IMR-90 (cell line): ENCODE results near the gene GAS6. TPM values are rescaled to one million over a fixed set of nuclear protein-coding genes. Genes with fewer than 3 reads are reported as not detected.

Source experiments
- ATAC-seq: fragments of 200-7000 bp; cut with Tn5 transposase; 2 replicates; pipeline ENCODE4 v1.9.1; 2020; ENCODE audit warnings: low read depth, mild to moderate bottlenecking, moderate library complexity
- BruUV-seq: library from RNA; stranded (reverse); fragments of 400-500 nt; replicated peaks from 2 replicates; lab custom pipeline; 2021; lab: Mats Ljungman, UMichigan
- CTCF ChIA-PET: fragments of 300-600 bp; formaldehyde crosslinking; extraction: SDS; loops from one replicate; lab custom pipeline; 2021; ENCODE audit warnings: antibody characterized with exemption; lab: Yijun Ruan, JAX
- POLR2A ChIA-PET: fragments of 300-600 bp; sonication (Branson Sonifier 250); formaldehyde crosslinking; loops from one replicate; lab custom pipeline; 2022; ENCODE audit warnings: antibody characterized with exemption; ENCODE audit not compliant: unreplicated experiment; lab: Charles Lee
- DNase-seq: peaks from one replicate; pipeline ENCODE4 v3.0.0; 2013
- H2AFZ ChIP-seq: replicated peaks from 2 replicates; pipeline ENCODE3; 2013; ENCODE audit warnings: low read length, mild to moderate bottlenecking; ENCODE audit not compliant: poor library complexity
- H2AK5ac ChIP-seq: 2 replicates; pipeline ENCODE4 v1.6.1; 2013; ENCODE audit warnings: low read depth, low read length, inconsistent platforms
- H2AK9ac ChIP-seq: replicated peaks from 2 replicates; pipeline ENCODE3; 2013; ENCODE audit warnings: mild to moderate bottlenecking, low read depth, low read length, moderate library complexity; ENCODE audit not compliant: poor library complexity
- H2BK120ac ChIP-seq: 2 replicates; pipeline ENCODE4 v1.6.1; 2013; ENCODE audit warnings: low read depth, low read length, inconsistent platforms
- H2BK15ac ChIP-seq: 3 replicates; pipeline ENCODE4 v1.6.1; 2013; ENCODE audit warnings: low read depth, low read length, inconsistent platforms
- H2BK20ac ChIP-seq: 2 replicates; pipeline ENCODE4 v1.6.1; 2013; ENCODE audit warnings: low read depth, mild to moderate bottlenecking, inconsistent platforms, low read length, moderate library complexity
- H2BK5ac ChIP-seq: 2 replicates; pipeline ENCODE4 v1.6.1; 2013; ENCODE audit warnings: mild to moderate bottlenecking, low read depth, low read length, inconsistent platforms; ENCODE audit not compliant: poor library complexity, severe bottlenecking
- H3K14ac ChIP-seq: replicated peaks from 2 replicates; pipeline ENCODE4 v1.6.1; 2013; ENCODE audit warnings: low read depth, low read length, inconsistent platforms
- H3K18ac ChIP-seq: 2 replicates; pipeline ENCODE4 v1.6.1; 2013; ENCODE audit warnings: low read depth, low read length, control low read depth
- H3K23ac ChIP-seq: 2 replicates; pipeline ENCODE4 v1.6.1; 2013; ENCODE audit warnings: low read depth, low read length, inconsistent platforms
- H3K27ac ChIP-seq: 2 replicates; pipeline ENCODE4 v1.5.1; 2013; ENCODE audit warnings: mild to moderate bottlenecking, control low read depth, low read length; ENCODE audit not compliant: insufficient read depth
- H3K27me3 ChIP-seq: 2 replicates; pipeline ENCODE4 v1.6.1; 2013; ENCODE audit warnings: low read length; ENCODE audit not compliant: control insufficient read depth, insufficient read depth
- H3K36me3 ChIP-seq: 2 replicates; pipeline ENCODE4 v1.6.1; 2013; ENCODE audit warnings: low read length, mixed read lengths; ENCODE audit not compliant: control insufficient read depth, insufficient read depth
- H3K4ac ChIP-seq: 2 replicates; pipeline ENCODE4 v1.6.1; 2013; ENCODE audit warnings: low read depth, low read length, inconsistent platforms
- H3K4me1 ChIP-seq: 2 replicates; pipeline ENCODE4 v1.6.1; 2013; ENCODE audit warnings: low read length, mixed read lengths; ENCODE audit not compliant: control insufficient read depth, insufficient read depth
- H3K4me2 ChIP-seq: 2 replicates; pipeline ENCODE4 v1.6.1; 2013; ENCODE audit warnings: low read depth, mild to moderate bottlenecking, control low read depth, low read length, moderate library complexity
- H3K4me3 ChIP-seq: 2 replicates; pipeline ENCODE4 v1.5.1; 2013; ENCODE audit warnings: low read depth, mild to moderate bottlenecking, control low read depth, low read length, moderate library complexity; ENCODE audit not compliant: insufficient read depth
- H3K56ac ChIP-seq: 2 replicates; pipeline ENCODE4 v1.6.1; 2013; ENCODE audit warnings: low read length, inconsistent platforms; ENCODE audit not compliant: insufficient read depth; ENCODE audit errors: extremely low read depth
- H3K79me1 ChIP-seq, 2 experiments: 2 replicates each; pipeline ENCODE4 v1.6.1; 2013; ENCODE audit warnings: low read length in 2 of 2, inconsistent platforms in 1 of 2, low read depth in 1 of 2
- H3K9ac ChIP-seq: 2 replicates; pipeline ENCODE4 v1.6.1; 2013; ENCODE audit warnings: low read depth, low read length, control low read depth
- H3K9me1 ChIP-seq: 2 replicates; pipeline ENCODE4 v1.6.1; 2013; ENCODE audit warnings: low read length, inconsistent platforms; ENCODE audit not compliant: insufficient read depth
- H3K9me3 ChIP-seq: 2 replicates; pipeline ENCODE4 v1.6.1; 2013; ENCODE audit warnings: low read length; ENCODE audit not compliant: control insufficient read depth, insufficient read depth
- H4K20me1 ChIP-seq: 2 replicates; pipeline ENCODE4 v1.6.1; 2013; ENCODE audit warnings: low read length, inconsistent platforms; ENCODE audit not compliant: insufficient read depth
- H4K5ac ChIP-seq: 2 replicates; pipeline ENCODE4 v1.6.1; 2013; ENCODE audit warnings: mild to moderate bottlenecking, low read depth, low read length, control low read depth
- H4K8ac ChIP-seq, 2 experiments: 2 replicates each; pipeline ENCODE4 v1.6.1; 2013; ENCODE audit warnings: low read depth in 2 of 2, low read length in 2 of 2, control low read depth in 1 of 2, inconsistent platforms in 1 of 2
- H4K91ac ChIP-seq: 2 replicates; pipeline ENCODE4 v1.6.1; 2013; ENCODE audit warnings: low read depth, low read length, inconsistent platforms; ENCODE audit not compliant: insufficient read depth
- FOS ChIP-seq: fragments of 150-350 bp; IDR thresholded peaks from 2 replicates; pipeline ENCODE4 v1.6.1; 2016; ENCODE audit warnings: low read depth, low read length
- MAFK ChIP-seq: IDR thresholded peaks from 2 replicates; pipeline ENCODE4 v1.6.1; 2012; ENCODE audit warnings: low read depth, low read length, improper control_type of control experiment
- MXI1 ChIP-seq: IDR thresholded peaks from 2 replicates; pipeline ENCODE4 v1.6.1; 2012; ENCODE audit warnings: low read depth, mild to moderate bottlenecking, low read length, moderate library complexity, borderline replicate concordance
- NFE2L2 ChIP-seq: fragments of 150-350 bp; IDR thresholded peaks from 2 replicates; pipeline ENCODE4 v1.6.1; 2016; ENCODE audit warnings: low read depth, mild to moderate bottlenecking, low read length
- POLR2A ChIP-seq: IDR thresholded peaks from 2 replicates; pipeline ENCODE4 v1.6.1; 2012; ENCODE audit warnings: mild to moderate bottlenecking, low read depth, low read length
- SMC3 ChIP-seq: fragments of 150-350 bp; IDR thresholded peaks from 2 replicates; pipeline ENCODE4 v1.6.1; 2016; ENCODE audit warnings: low read depth, mild to moderate bottlenecking, antibody characterized with exemption, low read length, moderate library complexity
- WGBS, 2 experiments: methylation state at CpG; one replicate each; pipeline versions ENCODE4 v1.1.5 to v1.1.7; 2013; ENCODE audit warnings: missing lambda C conversion rate in 2 of 2; ENCODE audit not compliant: insufficient read length in 1 of 2; ENCODE audit errors: extremely low coverage in 2 of 2; 5-methylcytosine and 5-hydroxymethylcytosine counted together
- dilution Hi-C: fragments of 300-500 bp; cut with HindIII; formaldehyde crosslinking; loops from one replicate; pipeline ENCODE4 v1.14.3; 2018; ENCODE audit warnings: low sequenced_read_pairs; ENCODE audit not compliant: unreplicated experiment
- in situ Hi-C: fragments of 300-500 bp; cut with MboI; formaldehyde crosslinking; loops from 3 replicates; pipeline ENCODE4 v1.14.3; 2019; ENCODE audit warnings: low sequenced_read_pairs, inconsistent platforms, mixed read lengths
- intact Hi-C: fragments of 100-400 bp; cut with micrococcal nuclease; formaldehyde crosslinking; loops from 2 replicates; pipeline ENCODE4 v1.10.0; 2022
- polyA plus RNA-seq, 3 experiments: library from polyadenylated mRNA; depleted of rRNA; stranded (reverse); fragments of >200 nt; gene quantifications; 2 replicates each; pipeline ENCODE4 v1.2.3, GENCODE V29; 2012; ENCODE audit warnings: low replicate concordance in 1 of 3
- total RNA-seq: library from RNA; depleted of rRNA; stranded (reverse); fragments of >200 nt; gene quantifications from 2 replicates; pipeline ENCODE4 v1.2.3, GENCODE V29; 2012
- TF ChIP-seq, protein P1 (sequence below): fragments of 150-350 bp; IDR thresholded peaks from 2 replicates; pipeline ENCODE4 v1.6.1; 2016; ENCODE audit warnings: low read depth, mild to moderate bottlenecking, low read length, moderate library complexity, borderline replicate concordance

The GAS6 gene
- total and polyA plus RNA-seq, 2 of the 4 experiments (the other 2 are of a cell fraction), result 220 to 823 TPM

- TF ChIP-seq, protein P1, sequence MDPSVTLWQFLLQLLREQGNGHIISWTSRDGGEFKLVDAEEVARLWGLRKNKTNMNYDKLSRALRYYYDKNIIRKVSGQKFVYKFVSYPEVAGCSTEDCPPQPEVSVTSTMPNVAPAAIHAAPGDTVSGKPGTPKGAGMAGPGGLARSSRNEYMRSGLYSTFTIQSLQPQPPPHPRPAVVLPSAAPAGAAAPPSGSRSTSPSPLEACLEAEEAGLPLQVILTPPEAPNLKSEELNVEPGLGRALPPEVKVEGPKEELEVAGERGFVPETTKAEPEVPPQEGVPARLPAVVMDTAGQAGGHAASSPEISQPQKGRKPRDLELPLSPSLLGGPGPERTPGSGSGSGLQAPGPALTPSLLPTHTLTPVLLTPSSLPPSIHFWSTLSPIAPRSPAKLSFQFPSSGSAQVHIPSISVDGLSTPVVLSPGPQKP, result no peak
Measured at GRCh38 chr13:113802090-113802531, 61.8 kb downstream of the GAS6 start (continued).

DNA sequence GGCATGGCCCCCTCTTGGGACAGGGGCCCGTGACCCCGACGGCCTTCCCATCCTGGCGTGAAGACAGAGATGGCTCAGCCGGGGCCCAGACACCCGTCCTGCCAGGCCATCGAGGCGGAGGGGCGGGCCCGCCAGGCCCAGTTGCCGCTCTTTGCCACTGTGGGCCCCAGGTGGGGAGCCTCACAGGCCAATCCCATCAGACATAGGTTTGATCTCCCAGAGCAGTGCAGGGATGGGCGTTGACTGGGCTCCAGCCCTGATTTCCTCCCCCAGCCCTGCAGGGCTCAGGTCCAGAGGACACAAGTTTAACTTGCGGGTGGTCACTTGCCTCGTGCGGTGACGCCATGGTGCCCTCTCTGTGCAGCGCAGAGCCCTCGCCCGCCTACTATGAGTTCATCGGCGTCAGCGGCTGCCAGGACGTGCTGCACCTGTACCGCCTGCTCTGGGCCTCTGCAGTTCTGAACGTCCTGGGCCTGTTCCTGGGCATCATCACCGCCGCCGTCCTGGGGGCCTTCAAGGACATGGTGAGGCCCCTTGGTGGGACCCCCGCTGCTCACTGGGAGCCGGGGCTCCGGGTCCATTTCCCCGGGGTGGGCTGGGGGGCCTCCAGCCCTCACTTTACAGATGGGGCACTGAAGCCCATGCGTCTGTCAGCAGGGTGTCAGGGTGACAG is 62.5 kb downstream of the GAS6 start:
- peak overlapping the region; percentile 89; a peak in 3 of 4 replicates for H4K8ac ChIP-seq
- peak overlapping the region; percentile 82 for H3K4ac ChIP-seq
- peak overlapping the region; percentile 12 for H2AK9ac ChIP-seq
- H3K9me3 ChIP-seq, result no peaks in the 10 kb centered on the region
- 79% methylated on average over 16 of the region's 33 CpGs; no CpG with 5 or more reads in 1 of the 2 experiments for WGBS, 2 experiments
- TF ChIP-seq MAFK, result no peak
- TF ChIP-seq SMC3, result no peak
- TF ChIP-seq NFE2L2, result no peak
- no peak for TF ChIP-seq FOS
- no peak for TF ChIP-seq MXI1
- TF ChIP-seq POLR2A, result no peak
- TF ChIP-seq, protein P1, result no peak
- H4K20me1 ChIP-seq, result no peaks in the 10 kb centered on the region
- no peak overlapping the region for H3K4me2 ChIP-seq
- H3K27ac ChIP-seq, result no peak overlapping the region
- H4K5ac ChIP-seq, result no peak overlapping the region; the same call in 1 of the 2 replicates
- H3K9ac ChIP-seq, result peak overlapping the region; percentile 53; the same call in 1 of the 2 replicates
- H2AFZ ChIP-seq, result peak overlapping the region; percentile 95
- CTCF ChIA-PET, result no interaction called here
- dilution Hi-C loops, result no loop called here
- H3K79me1 ChIP-seq, result no peaks in the 10 kb centered on the region
- H2BK120ac ChIP-seq, result peak overlapping the region; percentile 68
- intact Hi-C loops, result no loop called here
- H3K14ac ChIP-seq, result peak overlapping the region; percentile 68
- BruUV-seq, result no TSS peak
- no peak overlapping the region for H2BK20ac ChIP-seq
- H3K4me1 ChIP-seq, result peaks cover 6% of the 10 kb centered on the region
- peak overlapping the region; percentile 3; the same call in 1 of the 2 replicates for H3K18ac ChIP-seq
- ATAC-seq (no peak), DNase-seq (no peak)
- H2BK5ac ChIP-seq, result no peak overlapping the region
- POLR2A ChIA-PET, result no interaction called here
- H4K91ac ChIP-seq, result peak overlapping the region; percentile 46; the same call in 1 of the 2 replicates
- H3K27me3 ChIP-seq, result no peaks in the 10 kb centered on the region; the same call in 1 of the 2 replicates
- peaks cover 4% of the 10 kb centered on the region; the same call in 1 of the 2 replicates for H3K9me1 ChIP-seq
- H3K4me3 ChIP-seq, result no peak overlapping the region
- H3K56ac ChIP-seq, result no peak overlapping the region
- H3K36me3 ChIP-seq, result no peaks in the 10 kb centered on the region
- peak overlapping the region; percentile 58 for H2AK5ac ChIP-seq
- in situ Hi-C loops, result no loop called here
- H2BK15ac ChIP-seq, result no peak overlapping the region; the same call in 2 of the 3 replicates
- no peak overlapping the region for H3K23ac ChIP-seq
